GM21367 (cell line): ENCODE results near the gene ELANE.
A peak's percentile ranks its signal among the peaks of the same experiment; 100 is the strongest.

Experiments
- ATAC-seq: cut with Tn5 transposase; IDR thresholded peaks from one replicate; pipeline ENCODE4 v1.9.1; 2021; ENCODE audit not compliant: unreplicated experiment

Gene ELANE

GRCh38 chr19:892894-893689, 41.0 kb downstream of the ELANE start, which contains the start of the genes MED16 and RNU6-9:
Gene MED16 (minus strand): TSS chr19:893187. CDS start chr19:891131, 2,056 bp downstream.
Gene RNU6-9 (plus strand): TSS chr19:893484.
- ATAC-seq, result peak; percentile 63

- no peak for ATAC-seq
These were observed 44.3 kb downstream of the ELANE start for GRCh38 chr19:896434-896833.

- no peak for ATAC-seq
These were observed 44.9 kb downstream of the ELANE start for GRCh38 chr19:896999-897398.

- ATAC-seq, result no peak
These were observed 45.4 kb downstream of the ELANE start for GRCh38 chr19:897442-898039.

GRCh38 chr19:898663-899062, 46.6 kb downstream of the ELANE start:
- no peak for ATAC-seq

- ATAC-seq, result no peak
These were observed 47.4 kb downstream of the ELANE start for GRCh38 chr19:899336-900042.

GRCh38 chr19:900043-900301, 47.9 kb downstream of the ELANE start:
- ATAC-seq, result no peak

- ATAC-seq, result no peak
These were observed 48.4 kb downstream of the ELANE start for GRCh38 chr19:900302-901111.

GRCh38 chr19:901216-902092, 49.4 kb downstream of the ELANE start:
- ATAC-seq, result no peak

- ATAC-seq, result no peak
These were observed 49.9 kb downstream of the ELANE start for GRCh38 chr19:902093-902370.

GRCh38 chr19:902446-903226, 50.5 kb downstream of the ELANE start:
- ATAC-seq, result no peak

- no peak for ATAC-seq
These were observed 51.2 kb downstream of the ELANE start for GRCh38 chr19:903266-903797.

- ATAC-seq, result no peak
These were observed 52.4 kb downstream of the ELANE start for GRCh38 chr19:904545-904944.
